B cell (primary cell): ENCODE results near the gene MED12L.

Source experiments
- CTCF ChIP-seq: fragments of 200-600 bp; IDR thresholded peaks from one replicate; pipeline ENCODE4 v1.8.0; 2022; ENCODE audit warnings: antibody characterized with exemption, mild to moderate bottlenecking
- EZH2 ChIP-seq: IDR thresholded peaks from 2 replicates; pipeline ENCODE4 v1.6.1; 2012; ENCODE audit warnings: borderline replicate concordance, low read depth, mild to moderate bottlenecking, moderate library complexity, low read length; ENCODE audit not compliant: insufficient read depth, poor library complexity, severe bottlenecking

GRCh38 chr3:151283907-151284461 is 198.5 kb downstream of the MED12L start:
- TF ChIP-seq CTCF, result no peak
- no peak for TF ChIP-seq EZH2
